ENCODE results near the gene TAP2.

Gene TAP2

GRCh38 chr6:32854376-32855178 lies 16.0 kb upstream of the TAP2 start:
- peak; percentile 66 for DNase-seq (ENCODE audit: low spot score)

- DNase-seq (ENCODE audit: low spot score), result peak; percentile 96
Observed at GRCh38 chr6:32853541-32854375, 15.2 kb upstream of the TAP2 start, which contains the start of the genes PSMB9 and TAP1. Gene PSMB9, plus strand, starts transcription at chr6:32854192. Its CDS starts 38 bp downstream, at chr6:32854230. Gene TAP1, minus strand, starts transcription at chr6:32853704. Its CDS starts 68 bp downstream, at chr6:32853636.

DNA sequence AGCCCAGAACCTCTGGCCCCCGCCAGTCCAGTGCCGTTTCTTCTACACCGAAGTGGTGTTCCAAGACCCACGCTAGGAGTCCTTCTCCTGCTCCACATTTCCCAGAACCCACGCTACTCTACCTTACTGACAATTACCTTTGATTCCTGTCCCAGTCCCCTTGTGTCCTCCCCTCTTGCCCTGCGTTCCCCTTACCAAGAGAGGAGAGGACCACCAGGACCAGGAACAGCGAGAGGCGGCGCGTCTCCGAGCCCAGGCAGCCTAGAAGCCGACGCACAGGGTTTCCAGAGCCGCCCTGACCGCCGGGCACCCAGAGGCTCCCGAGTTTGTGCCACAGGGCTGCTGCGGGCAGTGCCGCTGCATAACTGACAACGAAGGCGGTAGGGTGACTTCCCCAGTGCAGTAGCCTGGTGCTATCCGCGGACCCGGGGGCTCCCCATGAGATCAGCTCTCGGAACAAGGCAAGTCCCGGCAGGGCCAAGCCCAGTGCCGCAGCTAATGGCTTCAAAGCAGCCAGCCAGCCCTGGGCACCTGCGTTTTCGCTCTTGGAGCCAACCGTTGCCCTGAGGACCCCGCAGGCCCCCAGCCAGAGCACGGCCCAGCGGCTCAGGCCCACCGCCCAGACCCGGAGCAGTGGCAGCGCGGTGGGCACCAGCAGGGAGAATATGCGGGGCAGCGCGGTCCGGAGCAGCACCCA lies 14.5 kb upstream of the TAP2 start:
- DNase-seq (ENCODE audit: low spot score), result peak; percentile 52

DNA sequence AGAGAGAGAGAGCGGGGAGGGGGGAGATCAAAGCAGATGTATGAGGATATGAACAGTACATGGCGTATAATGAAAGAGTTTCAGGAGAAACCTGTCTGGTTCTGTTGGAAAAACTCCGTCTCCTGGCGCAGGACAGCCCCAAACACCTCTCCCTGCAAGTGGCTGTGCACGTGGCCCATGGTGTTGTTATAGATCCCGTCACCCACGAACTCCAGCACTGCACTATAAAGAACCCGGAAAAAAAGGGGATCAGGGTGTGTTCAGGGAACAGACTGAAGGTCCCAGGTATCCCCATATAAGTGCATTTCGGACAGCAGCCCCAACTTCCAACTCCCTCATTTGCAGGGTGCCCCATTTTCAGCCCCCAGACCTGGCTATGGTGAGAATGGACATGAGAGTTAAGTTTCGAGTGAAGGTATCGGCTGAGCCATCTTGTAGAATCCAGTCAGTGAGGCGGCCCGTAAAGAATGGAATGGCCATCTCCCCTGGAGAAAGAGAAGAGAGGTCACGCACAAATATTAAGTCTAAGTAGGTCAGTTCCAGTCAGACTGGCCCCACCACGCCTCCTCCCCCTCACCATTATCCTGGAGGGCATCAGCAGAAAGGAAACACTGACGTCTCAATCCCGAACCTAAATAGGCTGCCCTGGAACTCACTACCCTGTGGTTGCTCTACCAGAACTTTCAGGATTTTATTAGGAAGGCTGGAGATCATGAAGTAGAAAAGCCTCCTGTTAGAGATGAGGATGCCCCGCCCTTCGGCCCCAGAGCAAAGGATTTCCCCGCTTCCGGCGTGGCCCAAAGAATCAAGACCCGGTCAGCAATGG lies 13.7 kb upstream of the TAP2 start:
- no peak for DNase-seq (ENCODE audit: low spot score)

DNA sequence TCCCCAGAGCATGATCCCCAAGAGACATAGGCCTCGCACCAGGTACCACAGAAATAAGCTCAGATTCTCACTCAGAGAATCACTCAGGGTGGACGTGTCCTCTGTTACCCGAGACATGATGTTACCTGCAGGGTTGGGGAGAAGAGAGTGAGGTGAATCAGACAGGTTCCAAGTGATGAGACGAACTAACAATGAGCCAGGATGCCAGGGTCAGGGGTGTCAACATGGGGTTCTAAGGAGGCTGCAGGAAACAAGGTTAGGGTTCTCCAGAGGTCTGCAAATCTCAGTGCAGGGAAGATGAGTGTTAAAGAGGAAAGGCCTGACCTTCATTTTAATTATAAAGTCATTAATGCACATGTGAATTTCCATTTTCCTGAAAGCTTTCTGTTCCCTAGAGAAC lies 12.5 kb upstream of the TAP2 start:
- no peak for DNase-seq (ENCODE audit: low spot score)

GRCh38 chr6:32849126-32849525 lies 10.6 kb upstream of the TAP2 start:
- no peak for DNase-seq (ENCODE audit: low spot score)

DNA sequence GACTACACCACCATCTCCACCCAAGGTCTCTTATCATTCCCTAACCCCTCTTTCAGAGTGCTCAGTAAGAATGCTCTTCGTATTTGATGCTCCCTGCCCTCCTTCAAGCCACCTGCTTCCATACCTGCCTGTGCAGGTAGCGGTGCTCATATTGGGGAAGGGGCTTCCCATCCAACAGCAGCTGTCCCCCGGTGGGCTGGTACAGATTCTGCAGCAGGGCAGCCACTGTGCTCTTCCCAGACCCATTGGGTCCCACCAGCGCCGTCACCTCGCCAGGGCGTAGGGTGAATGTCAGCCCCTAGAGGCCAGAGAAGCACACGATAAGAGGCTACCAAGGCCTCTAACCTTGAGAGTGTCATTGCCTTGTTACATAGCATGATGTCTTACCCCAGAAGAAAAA lies 9.3 kb upstream of the TAP2 start:
- no peak for DNase-seq (ENCODE audit: low spot score)

DNA sequence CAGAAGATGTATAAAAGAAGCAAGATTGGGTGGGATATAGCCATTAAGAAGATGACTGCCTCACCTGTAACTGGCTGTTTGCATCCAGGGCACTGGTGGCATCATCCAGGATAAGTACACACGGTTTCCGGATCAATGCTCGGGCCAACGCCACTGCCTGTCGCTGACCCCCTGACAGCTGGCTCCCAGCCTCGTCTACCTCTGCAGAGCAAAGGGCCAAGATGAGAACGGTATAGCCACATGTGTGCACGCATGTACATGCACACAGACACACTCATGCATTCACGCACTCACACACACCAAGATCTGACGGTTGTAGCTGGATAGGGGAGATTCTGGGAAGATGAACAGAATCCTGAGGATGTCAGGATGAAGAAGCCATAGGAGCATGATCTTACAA lies 8.5 kb upstream of the TAP2 start:
- DNase-seq (ENCODE audit: low spot score), result no peak

- no peak for DNase-seq (ENCODE audit: low spot score)
Observed at GRCh38 chr6:32845384-32845884, 6.9 kb upstream of the TAP2 start.

DNA sequence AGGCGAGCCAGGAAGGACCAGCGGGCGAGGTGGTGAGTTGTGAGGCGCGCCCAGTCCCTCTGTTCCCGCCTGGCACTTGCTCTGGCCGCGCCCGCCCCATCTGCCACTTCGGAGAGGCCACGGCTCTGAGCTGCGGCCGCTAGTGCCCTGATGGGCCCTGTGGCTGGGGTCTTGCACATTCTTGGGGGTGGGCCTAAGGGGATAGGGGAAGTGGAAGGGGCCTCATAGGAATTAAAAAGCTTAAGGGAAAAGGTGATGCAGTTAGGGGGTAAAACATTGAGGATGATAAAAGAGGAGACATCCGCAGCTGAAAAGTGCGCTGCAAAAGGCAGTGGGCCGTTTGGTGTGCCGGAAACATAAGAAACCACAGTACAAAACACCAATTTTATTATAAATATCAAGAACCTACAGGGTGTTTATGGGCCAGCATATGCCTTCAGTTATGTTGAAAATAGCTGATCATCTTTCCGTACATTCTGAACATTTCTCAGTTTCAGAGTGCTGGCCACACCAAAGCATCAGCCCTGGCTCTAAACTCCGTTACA lies 6.4 kb upstream of the TAP2 start:
- no peak for DNase-seq (ENCODE audit: low spot score)

DNA sequence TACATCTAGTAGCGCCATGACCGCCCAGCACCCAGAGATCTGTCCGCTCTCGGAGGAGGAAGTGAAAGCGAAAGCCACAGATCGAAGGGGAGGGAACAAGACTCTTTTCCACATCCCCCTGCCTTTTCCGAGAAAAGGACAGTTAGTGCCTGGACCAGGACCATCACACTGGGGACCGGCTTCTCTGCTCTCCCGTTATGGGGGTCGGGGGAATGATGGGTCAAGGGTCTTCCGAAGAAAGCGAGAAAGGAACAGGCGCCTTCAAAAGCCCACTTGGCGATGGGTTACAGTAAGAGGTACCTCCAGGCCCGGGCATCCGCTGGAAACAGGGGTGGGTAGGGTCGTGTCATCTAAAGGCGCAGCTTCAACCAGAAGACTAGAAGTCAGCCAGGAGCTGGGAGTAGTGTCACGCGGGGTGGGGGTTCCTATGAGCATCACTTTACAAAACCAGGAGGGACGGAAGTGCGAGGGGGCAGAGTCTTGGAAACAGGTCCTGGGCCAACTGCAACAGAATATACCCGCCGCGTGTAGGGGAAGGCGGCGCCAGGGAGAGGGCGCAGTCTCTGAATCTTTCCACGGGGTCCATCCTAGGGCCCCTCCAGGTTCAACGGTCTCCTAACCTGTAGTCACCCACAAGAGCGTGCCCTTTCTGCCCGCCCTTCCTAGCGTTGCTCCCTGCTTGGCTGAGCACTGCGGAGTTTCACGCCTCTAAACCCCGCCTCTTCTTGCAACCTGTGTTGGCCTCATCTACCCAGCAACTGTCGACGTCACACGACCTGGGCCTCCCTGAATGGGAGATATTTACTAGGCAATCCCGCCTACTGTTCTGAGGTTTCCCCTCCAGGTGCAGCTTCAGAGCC lies 5.7 kb upstream of the TAP2 start, which contains the start of gene PSMB8:
Gene PSMB8 (minus strand): TSS at position 69 of the 860 bp plus-strand sequence. CDS start 51 bp downstream, at position 18.
- DNase-seq (ENCODE audit: low spot score), result peak; percentile 93

DNA sequence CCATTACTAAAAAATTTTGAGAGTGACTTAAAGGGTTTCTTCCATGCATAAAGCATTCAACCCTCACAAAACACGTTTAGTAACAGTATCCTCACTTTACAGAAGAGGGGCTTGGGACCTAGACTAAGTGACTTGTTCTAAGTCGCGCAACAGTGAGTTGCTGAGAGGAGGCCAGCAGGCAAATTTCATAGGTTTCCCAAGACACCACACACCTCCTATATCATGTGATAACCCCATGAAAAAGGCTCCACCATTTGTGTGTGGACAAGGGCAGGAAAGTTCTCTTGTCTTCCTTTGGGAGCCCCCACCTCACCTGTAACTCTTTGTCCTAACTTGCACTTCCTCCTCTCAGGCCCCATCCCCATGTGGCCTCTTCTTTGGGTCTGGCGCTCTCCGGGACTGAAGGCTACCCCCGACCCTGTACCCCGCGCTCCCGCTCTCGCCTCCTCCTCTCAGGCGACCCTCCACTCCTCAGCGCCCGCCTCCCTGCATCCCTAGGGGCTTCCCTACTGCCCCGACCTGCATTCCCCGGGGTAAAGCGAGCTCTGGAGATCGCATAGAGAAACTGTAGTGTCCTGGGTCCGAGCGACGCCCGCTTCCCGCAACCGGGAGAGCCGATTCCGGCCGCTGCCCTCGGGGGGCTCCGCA lies 4.9 kb upstream of the TAP2 start:
- DNase-seq (ENCODE audit: low spot score), result no peak

- no peak for DNase-seq (ENCODE audit: low spot score)
Observed at GRCh38 chr6:32842690-32843089, 4.2 kb upstream of the TAP2 start.

GRCh38 chr6:32842021-32842650 lies 3.6 kb upstream of the TAP2 start:
- no peak for DNase-seq (ENCODE audit: low spot score)

DNA sequence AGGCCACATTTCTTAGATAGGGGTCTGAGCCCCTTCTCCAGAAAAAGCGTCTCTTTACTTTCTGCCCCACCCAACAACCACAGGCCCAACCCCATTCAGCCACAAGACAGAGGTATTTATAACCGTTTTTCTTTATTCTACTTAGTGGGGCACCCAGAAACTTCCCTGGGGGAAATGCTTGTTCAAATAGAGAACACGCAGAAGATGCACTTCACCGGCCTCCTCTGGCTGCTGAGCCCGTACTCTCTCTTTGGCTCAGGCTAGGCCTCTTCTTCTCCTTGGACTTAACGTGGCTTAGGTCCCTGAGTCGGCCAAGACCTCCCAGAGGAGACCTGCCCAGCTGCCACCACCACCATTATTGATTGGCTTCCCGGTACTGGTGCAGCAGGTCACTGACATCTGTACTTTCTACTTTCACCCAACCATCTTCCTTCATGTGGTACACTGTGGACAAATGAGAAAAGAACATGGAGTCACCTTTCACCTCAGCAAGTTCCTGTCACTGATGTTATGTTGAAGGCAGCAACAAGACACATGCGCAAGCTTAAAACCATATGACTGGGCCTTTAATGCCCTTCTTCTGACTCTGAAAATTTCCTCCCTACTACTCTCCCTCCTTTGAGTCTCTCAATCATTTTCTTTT lies 2.2 kb upstream of the TAP2 start:
- DNase-seq (ENCODE audit: low spot score), result no peak

GRCh38 chr6:32839356-32839755 lies 817 bp upstream of the TAP2 start:
- no peak for DNase-seq (ENCODE audit: low spot score)

DNA sequence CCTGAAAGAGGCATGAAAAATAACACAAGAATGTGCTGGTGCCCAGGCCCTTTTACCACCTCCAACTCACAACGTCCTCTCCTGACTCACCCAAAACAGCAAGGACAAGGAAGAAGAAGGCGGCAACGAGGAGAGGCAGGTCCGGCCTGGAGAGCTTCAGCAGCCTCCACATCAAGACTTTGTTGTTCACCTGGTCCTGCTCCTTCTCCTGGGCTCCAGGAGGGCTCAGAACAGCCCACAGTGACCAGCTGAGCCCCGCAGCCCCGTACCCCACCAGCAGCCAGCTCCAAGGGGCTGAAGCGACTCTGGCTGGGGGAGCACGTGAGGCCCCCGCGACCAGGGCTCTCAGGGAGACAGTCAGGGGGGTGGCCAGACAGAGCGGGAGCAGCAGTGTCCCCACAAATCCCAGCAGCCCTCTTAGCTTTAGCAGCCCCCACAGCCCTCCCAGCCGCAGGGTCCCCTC lies 857 bp downstream of the TAP2 start:
- DNase-seq (ENCODE audit: low spot score), result no peak

DNA sequence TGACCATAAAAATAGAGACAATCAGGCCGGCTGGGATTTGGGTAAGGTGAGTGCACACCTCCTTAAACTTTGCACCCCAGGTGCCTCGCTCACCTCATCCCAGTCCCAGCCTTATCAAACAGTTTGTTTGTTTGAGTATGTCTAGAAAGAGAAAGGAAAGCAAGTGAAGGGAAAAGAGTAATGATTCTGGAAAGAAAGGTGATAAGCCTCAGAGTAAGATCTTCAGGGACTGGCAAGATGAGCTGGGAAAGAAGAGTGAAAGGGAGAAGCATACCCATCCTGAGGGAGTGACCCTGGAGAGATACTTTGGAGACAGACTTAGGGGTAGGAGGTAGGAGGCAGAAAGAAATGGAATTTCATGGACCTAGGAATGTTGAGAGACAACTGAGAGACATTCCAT lies 1.7 kb downstream of the TAP2 start:
- no peak for DNase-seq (ENCODE audit: low spot score)
